Esophagus (tissue), 2 donors: ENCODE data around the gene FKBP7. TPM values are rescaled to one million over a fixed set of nuclear protein-coding genes. Genes with fewer than 3 reads are reported as not detected.

Source experiments
- H3K27ac ChIP-seq, 2 donors: one replicate each; pipeline ENCODE4 v1.5.1; 2013; ENCODE audit warnings: low read depth in 2 of 2, mild to moderate bottlenecking in 2 of 2, inconsistent platforms in 1 of 2, low read length in 1 of 2, moderate library complexity in 1 of 2
- H3K27me3 ChIP-seq, 2 donors: one replicate each; pipeline ENCODE4 v1.6.1; 2013; ENCODE audit warnings: low read length in 2 of 2, control low read depth in 1 of 2, mild to moderate bottlenecking in 1 of 2; ENCODE audit not compliant: insufficient read depth in 2 of 2, control insufficient read depth in 1 of 2
- H3K36me3 ChIP-seq, 2 donors: one replicate each; pipeline ENCODE4 v1.6.1; 2013; ENCODE audit warnings: low read length in 1 of 2; ENCODE audit not compliant: control insufficient read depth in 2 of 2, insufficient read depth in 2 of 2
- H3K4me1 ChIP-seq, 2 donors: one replicate each; pipeline ENCODE4 v1.6.1; 2013; ENCODE audit warnings: low read length in 1 of 2; ENCODE audit not compliant: control insufficient read depth in 2 of 2, insufficient read depth in 2 of 2
- H3K4me3 ChIP-seq, 2 donors: one replicate each; pipeline ENCODE4 v1.5.1; 2013; ENCODE audit warnings: low read length in 2 of 2, mild to moderate bottlenecking in 2 of 2, low read depth in 1 of 2, moderate library complexity in 1 of 2
- H3K9me3 ChIP-seq, 2 donors: one replicate each; pipeline ENCODE4 v1.6.1; 2013; ENCODE audit warnings: mild to moderate bottlenecking in 2 of 2, low read depth in 1 of 2, low read length in 1 of 2, moderate library complexity in 1 of 2; ENCODE audit not compliant: control insufficient read depth in 2 of 2, insufficient read depth in 1 of 2
- WGBS, 2 donors: extraction: QIAGEN DNeasy Blood & Tissue Kit; methylation state at CpG; one replicate each; pipeline ENCODE4 v1.1.7; 2013; 5-methylcytosine and 5-hydroxymethylcytosine counted together
- polyA plus RNA-seq, 2 donors: library from polyadenylated mRNA; stranded (reverse); fragments of 200-250 nt; gene quantifications; one replicate each; pipeline ENCODE4 v1.2.3, GENCODE V29; 2013
- donor health status: healthy with polysubstance abuse.
- donor health status: Bipolar disorder and iron deficiency.

FKBP7 gene
- polyA plus RNA-seq, 2 donors = 1.5 to 2.8 TPM

- WGBS, 2 donors = 59 to 75% methylated on average over 5 of the region's 5 CpGs
- no peaks in the 10 kb centered on the region for H3K27me3 ChIP-seq
- H3K36me3 ChIP-seq = no peaks in the 10 kb centered on the region
Observed at GRCh38 chr2:178452870-178453269, 25.5 kb downstream of the FKBP7 start.

GRCh38 chr2:178452334-178452733, 26.1 kb downstream of the FKBP7 start:
- no peaks in the 10 kb centered on the region for H3K27me3 ChIP-seq
- 93 to 94% methylated on average over 2 of the region's 2 CpGs for WGBS, 2 donors
- no peak overlapping the region for H3K4me3 ChIP-seq
- H3K36me3 ChIP-seq = no peaks in the 10 kb centered on the region
- peak overlapping the region in 1 of 2 donors; percentile 97 for H3K27ac ChIP-seq
- no peaks in the 10 kb centered on the region for H3K9me3 ChIP-seq
- peaks cover 0 to 2% of the 10 kb centered on the region in 2 donors for H3K4me1 ChIP-seq

More at GRCh38 chr2:178452870-178453269, 25.5 kb downstream of the FKBP7 start:
- no peak overlapping the region for H3K4me3 ChIP-seq
- peaks cover 0 to 2% of the 10 kb centered on the region in 2 donors for H3K4me1 ChIP-seq
- no peak overlapping the region for H3K27ac ChIP-seq
- no peaks in the 10 kb centered on the region for H3K9me3 ChIP-seq

GRCh38 chr2:178450774-178451525, 27.4 kb downstream of the FKBP7 start, which contains the start of the genes PJVK and PRKRA:
TSS of gene PJVK (plus strand) at chr2:178451378. CDS start at chr2:178453410, 2,032 bp downstream.
TSS of gene PRKRA (minus strand) at chr2:178451175. CDS start at chr2:178451030, 145 bp downstream.
- peak within 1 kb of the TSS; percentile 99 to 100 for H3K27ac ChIP-seq
- WGBS, 2 donors = 0 to 1% methylated on average over 58 to 76 of the region's 76 CpGs
- peaks cover 0 to 2% of the 10 kb centered on the region in 2 donors for H3K36me3 ChIP-seq
- H3K27me3 ChIP-seq = no peaks in the 10 kb centered on the region
- peaks cover 0 to 2% of the 10 kb centered on the region in 2 donors for H3K4me1 ChIP-seq
- H3K9me3 ChIP-seq = no peaks in the 10 kb centered on the region
- H3K4me3 ChIP-seq = peak within 1 kb of the TSS; percentile 83 to 99

- Histone ChIP-seq H3K4me1 (peaks cover 0 to 2% of the 10 kb centered on the region in 2 donors), H3K27ac (peak overlapping the region; percentile 99 to 100), H3K4me3 (peak overlapping the region; percentile 83 to 99), H3K27me3 (no peaks in the 10 kb centered on the region), H3K36me3 (peaks cover 0 to 4% of the 10 kb centered on the region in 2 donors), H3K9me3 (no peaks in the 10 kb centered on the region)
- 0% methylated on average over 22 to 25 of the region's 25 CpGs for WGBS, 2 donors
Observed at GRCh38 chr2:178450524-178450773, 28.0 kb downstream of the FKBP7 start.

DNA sequence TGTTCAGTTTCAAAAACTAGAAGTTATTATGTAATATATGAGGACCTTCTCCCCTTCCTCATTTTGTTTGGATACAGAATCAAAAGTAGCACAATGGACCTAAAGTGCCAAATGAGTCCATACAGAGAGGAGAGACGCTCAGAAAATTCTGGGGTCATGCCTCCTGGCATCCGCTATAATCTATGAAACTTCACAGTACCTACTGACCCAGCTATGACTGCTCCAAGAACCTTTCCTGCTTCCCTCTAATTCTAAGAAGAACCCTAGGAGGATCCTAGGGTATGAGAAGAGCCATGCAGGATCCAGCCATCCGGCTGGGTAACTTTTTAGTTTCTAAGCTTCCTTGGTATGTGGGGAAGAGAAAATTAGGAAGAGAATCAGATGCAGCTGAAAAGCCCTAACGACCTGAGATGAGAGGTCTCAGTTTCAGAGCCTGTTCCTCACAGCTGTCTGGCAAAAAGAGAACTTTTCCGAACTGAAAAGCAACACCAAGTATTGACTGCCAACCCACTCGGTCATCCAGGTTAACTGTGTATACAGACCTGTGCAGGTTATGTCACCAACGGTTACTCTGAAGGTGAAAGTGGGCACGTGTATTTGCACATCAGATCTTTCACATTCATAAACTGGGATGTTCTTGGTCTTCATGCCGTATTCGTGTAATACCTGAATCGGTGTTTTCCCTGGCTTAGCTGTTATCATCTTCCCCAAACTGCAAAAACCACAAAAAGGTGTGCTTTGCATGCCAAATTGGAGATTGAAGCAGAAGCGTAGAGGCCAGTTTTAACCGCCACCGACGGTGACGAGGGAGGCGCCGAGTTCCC, 28.5 kb downstream of the FKBP7 start:
- whole genome bisulfite sequencing, 2 donors = 4 to 5% methylated on average over 18 of the region's 18 CpGs

GRCh38 chr2:178448968-178449661, 29.3 kb downstream of the FKBP7 start:
- peaks cover 0 to 2% of the 10 kb centered on the region in 2 donors for H3K4me1 ChIP-seq
- H3K36me3 ChIP-seq = peaks cover 0 to 7% of the 10 kb centered on the region in 2 donors
- 69 to 77% methylated on average over 4 of the region's 4 CpGs for WGBS, 2 donors
- no peak overlapping the region for H3K27ac ChIP-seq
- no peak overlapping the region for H3K4me3 ChIP-seq
- no peaks in the 10 kb centered on the region for H3K27me3 ChIP-seq
- no peaks in the 10 kb centered on the region for H3K9me3 ChIP-seq

More for the DNA sequence above, 28.5 kb downstream of the FKBP7 start:
- Histone ChIP-seq H3K9me3 (no peaks in the 10 kb centered on the region), H3K4me3 (peak overlapping the region; percentile 83 to 99), H3K27ac (peak overlapping the region; percentile 99 to 100), H3K4me1 (peaks cover 0 to 2% of the 10 kb centered on the region in 2 donors), H3K27me3 (no peaks in the 10 kb centered on the region), H3K36me3 (peaks cover 0 to 7% of the 10 kb centered on the region in 2 donors)

DNA sequence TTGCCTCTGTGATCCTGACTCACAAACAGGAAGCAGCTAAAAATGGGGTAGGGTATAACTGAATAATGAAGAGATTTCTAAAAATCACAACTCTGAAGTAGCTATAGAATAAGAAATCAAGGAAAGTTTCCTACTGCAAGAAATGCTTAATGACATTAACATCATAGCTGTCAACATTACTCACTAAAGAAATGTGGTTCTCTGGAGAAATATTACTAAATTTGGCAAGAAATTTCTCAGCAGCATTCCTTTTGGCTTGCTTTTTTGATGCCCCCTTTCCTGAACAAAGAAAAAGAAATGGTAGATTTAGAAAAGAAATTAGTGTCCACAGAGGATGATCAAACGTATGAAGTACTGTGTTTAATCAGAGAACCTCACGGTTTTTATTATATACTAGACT, 37.0 kb downstream of the FKBP7 start:
- 90 to 91% methylated on average over 2 of the region's 2 CpGs for WGBS, 2 donors
- H3K4me1 ChIP-seq = no peaks in the 10 kb centered on the region
- H3K36me3 ChIP-seq = peaks cover 8 to 10% of the 10 kb centered on the region in 2 donors
- H3K27me3 ChIP-seq = no peaks in the 10 kb centered on the region
- no peak overlapping the region for H3K27ac ChIP-seq
- H3K4me3 ChIP-seq = no peak overlapping the region
- H3K9me3 ChIP-seq = no peaks in the 10 kb centered on the region

DNA sequence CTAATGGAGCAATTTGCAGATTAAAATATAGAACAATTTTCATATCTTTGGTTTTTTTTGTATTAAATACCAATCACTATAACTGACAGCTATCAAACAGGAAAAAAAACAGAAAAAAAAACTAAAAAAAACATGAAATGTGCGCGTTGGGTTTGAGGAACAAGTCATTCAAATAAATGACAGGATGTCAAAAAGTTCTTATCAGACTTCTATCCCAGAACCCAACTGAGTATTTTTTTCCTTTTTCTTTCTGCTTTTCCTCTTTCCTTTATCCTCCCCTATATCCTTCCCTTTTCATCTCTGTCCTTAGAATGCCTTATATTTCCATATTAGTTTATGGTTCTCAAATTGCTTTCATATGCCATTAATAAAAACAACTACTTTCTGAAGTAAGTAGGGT, 41.7 kb downstream of the FKBP7 start:
- no peak overlapping the region for H3K4me3 ChIP-seq
- H3K4me1 ChIP-seq = no peaks in the 10 kb centered on the region
- 86 to 88% methylated on average over 2 of the region's 2 CpGs for WGBS, 2 donors
- H3K27ac ChIP-seq = no peak overlapping the region
- H3K27me3 ChIP-seq = no peaks in the 10 kb centered on the region
- no peaks in the 10 kb centered on the region for H3K9me3 ChIP-seq
- H3K36me3 ChIP-seq = peaks cover 7 to 13% of the 10 kb centered on the region in 2 donors

GRCh38 chr2:178429336-178429735, 49.1 kb downstream of the FKBP7 start:
- H3K27ac ChIP-seq = no peak overlapping the region
- H3K27me3 ChIP-seq = no peaks in the 10 kb centered on the region
- H3K4me3 ChIP-seq = no peak overlapping the region
- no peaks in the 10 kb centered on the region for H3K9me3 ChIP-seq
- H3K36me3 ChIP-seq = peaks cover 1 to 14% of the 10 kb centered on the region in 2 donors
- no peaks in the 10 kb centered on the region for H3K4me1 ChIP-seq
